ENCODE results near the gene TKTL1. TPM values are rescaled to one million over a fixed set of nuclear protein-coding genes. Genes with fewer than 3 reads are reported as not detected.
"Not testable (repeated sequence)": the region's sequence is repeated elsewhere in the genome, so short reads cannot be mapped to it uniquely, and the experiment has no call there.

TKTL1 gene
- total RNA-seq = under 1 TPM in 2 of 4 donors, not detected in 2; 0.07 to 0.98 TPM

DNA sequence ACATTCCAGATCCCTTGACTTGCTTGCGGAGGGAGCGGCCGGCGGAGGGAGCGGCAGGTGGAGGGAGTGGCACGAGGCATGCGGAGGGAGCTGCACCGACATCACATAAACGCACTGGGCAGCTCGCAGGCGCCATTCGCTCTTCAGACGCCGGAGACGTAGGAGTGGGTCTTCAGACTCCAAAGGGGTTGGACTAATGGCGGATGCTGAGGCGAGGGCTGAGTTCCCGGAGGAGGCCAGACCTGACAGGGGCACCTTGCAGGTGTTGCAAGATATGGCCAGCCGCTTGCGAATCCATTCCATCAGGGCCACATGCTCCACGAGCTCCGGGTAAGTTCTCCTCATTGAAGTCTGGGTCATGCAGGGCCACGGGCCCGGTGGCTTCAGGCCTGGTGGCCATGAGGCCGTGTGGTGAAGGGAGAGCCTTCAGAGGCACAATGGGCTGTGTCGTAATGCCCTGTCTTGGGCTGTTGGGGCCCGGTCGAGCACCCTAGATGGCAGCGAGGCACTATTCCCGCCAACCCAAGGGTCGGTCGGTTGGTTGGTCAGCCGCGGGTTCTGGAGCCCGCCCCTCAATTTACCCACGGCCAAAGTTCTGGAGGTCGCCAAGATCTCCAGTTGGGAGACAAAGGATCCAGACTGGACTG, at the start of gene TKTL1:
TKTL1 (plus strand) TSS at position 132 of the 647 bp plus-strand sequence; CDS start at position 197, 65 bp downstream.
- no peak within 1 kb of the TSS for H3K4me3 ChIP-seq
- H3K27ac ChIP-seq = no peak within 1 kb of the TSS
- DNase-seq = no peak
- no peaks in the 10 kb centered on the region for H3K9me3 ChIP-seq
- intact Hi-C loops (cut with DNase I; ENCODE audit: low total_unique reads) = no loop called here
- TF ChIP-seq, protein P1, sequence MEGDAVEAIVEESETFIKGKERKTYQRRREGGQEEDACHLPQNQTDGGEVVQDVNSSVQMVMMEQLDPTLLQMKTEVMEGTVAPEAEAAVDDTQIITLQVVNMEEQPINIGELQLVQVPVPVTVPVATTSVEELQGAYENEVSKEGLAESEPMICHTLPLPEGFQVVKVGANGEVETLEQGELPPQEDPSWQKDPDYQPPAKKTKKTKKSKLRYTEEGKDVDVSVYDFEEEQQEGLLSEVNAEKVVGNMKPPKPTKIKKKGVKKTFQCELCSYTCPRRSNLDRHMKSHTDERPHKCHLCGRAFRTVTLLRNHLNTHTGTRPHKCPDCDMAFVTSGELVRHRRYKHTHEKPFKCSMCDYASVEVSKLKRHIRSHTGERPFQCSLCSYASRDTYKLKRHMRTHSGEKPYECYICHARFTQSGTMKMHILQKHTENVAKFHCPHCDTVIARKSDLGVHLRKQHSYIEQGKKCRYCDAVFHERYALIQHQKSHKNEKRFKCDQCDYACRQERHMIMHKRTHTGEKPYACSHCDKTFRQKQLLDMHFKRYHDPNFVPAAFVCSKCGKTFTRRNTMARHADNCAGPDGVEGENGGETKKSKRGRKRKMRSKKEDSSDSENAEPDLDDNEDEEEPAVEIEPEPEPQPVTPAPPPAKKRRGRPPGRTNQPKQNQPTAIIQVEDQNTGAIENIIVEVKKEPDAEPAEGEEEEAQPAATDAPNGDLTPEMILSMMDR (IDR thresholded peaks at IDR 0.05) = no peak
- TF ChIP-seq POLR2A (IDR thresholded peaks at IDR 0.05) = no peak
- H3K27me3 ChIP-seq = no peaks in the 10 kb centered on the region
- H3K36me3 ChIP-seq = no peaks in the 10 kb centered on the region
- H3K4me1 ChIP-seq = no peaks in the 10 kb centered on the region

GRCh38 chrX:154247377-154248045, 48.1 kb upstream of the TKTL1 start:
- H3K9me3 ChIP-seq; DNase-seq; H3K36me3 ChIP-seq; H3K4me1 ChIP-seq; intact Hi-C loops (cut with DNase I; ENCODE audit: low total_unique reads); H3K4me3 ChIP-seq; H3K27ac ChIP-seq; H3K27me3 ChIP-seq: not testable (repeated sequence)

DNA sequence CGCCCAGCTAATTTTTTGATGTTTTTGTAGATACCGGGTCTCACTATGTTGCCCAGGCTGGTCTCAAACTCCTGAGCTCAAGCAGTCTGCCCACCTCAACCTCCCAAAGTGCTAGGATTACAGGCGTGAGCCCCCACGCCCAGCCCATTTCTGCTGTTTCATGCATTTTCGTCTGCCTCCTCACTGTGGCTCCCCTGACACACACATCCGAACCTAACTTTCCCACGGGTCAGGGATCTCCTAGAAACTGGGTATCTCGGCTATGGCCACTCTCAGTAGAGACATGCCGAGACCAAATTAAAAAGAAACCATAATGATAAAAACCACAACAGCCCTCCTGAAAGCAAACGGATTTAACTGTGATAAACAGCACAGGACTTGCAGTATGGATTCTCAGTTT, 47.5 kb upstream of the TKTL1 start:
- H3K9me3 ChIP-seq; DNase-seq; H3K27ac ChIP-seq; H3K4me1 ChIP-seq; intact Hi-C loops (cut with DNase I; ENCODE audit: low total_unique reads); H3K36me3 ChIP-seq; H3K27me3 ChIP-seq; H3K4me3 ChIP-seq: not testable (repeated sequence)

DNA sequence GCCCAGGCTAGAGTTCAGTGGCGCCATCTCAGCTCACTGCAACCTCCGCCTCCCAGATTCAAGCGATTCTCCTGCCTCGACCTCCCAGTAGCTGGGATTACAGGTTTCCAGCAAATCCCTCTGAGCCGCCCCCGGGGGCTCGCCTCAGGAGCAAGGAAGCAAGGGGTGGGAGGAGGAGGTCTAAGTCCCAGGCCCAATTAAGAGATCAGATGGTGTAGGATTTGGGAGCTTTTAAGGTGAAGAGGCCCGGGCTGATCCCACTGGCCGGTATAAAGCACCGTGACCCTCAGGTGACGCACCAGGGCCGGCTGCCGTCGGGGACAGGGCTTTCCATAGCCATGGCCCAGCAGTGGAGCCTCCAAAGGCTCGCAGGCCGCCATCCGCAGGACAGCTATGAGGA, 38.3 kb upstream of the TKTL1 start, which contains the start of gene OPN1MW3:
OPN1MW3 (plus strand) TSS at position 301 of the 400 bp plus-strand sequence; CDS start at position 339, 38 bp downstream.
- H3K27ac ChIP-seq = not testable (repeated sequence)

DNA sequence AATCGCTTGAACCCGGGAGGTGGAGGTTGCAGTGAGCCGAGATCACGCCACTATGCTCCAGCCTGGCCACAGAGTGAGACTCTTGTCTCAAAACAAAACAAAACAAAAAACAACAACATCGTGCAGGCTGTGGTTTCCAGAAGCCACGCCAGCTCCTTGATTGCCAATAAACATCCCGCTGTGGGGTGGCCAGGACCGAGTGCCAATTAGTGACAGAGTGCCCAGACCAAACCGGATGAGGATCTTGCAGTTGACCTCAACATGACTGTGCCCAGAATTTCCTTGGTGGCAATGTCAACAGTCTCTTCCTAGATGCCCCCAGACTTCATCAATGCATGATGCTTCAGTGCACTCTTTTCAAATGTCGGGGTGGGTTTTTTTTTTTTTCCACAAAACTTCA, 36.9 kb upstream of the TKTL1 start:
- H3K9me3 ChIP-seq; H3K27me3 ChIP-seq; H3K4me3 ChIP-seq; intact Hi-C loops (cut with DNase I; ENCODE audit: low total_unique reads); H3K4me1 ChIP-seq; DNase-seq; H3K27ac ChIP-seq; H3K36me3 ChIP-seq: not testable (repeated sequence)

More for the DNA sequence above, 38.3 kb upstream of the TKTL1 start, which contains the start of gene OPN1MW3:
- H3K36me3 ChIP-seq; intact Hi-C loops (cut with DNase I; ENCODE audit: low total_unique reads); H3K9me3 ChIP-seq; H3K4me1 ChIP-seq; H3K4me3 ChIP-seq; H3K27me3 ChIP-seq; DNase-seq: not testable (repeated sequence)

DNA sequence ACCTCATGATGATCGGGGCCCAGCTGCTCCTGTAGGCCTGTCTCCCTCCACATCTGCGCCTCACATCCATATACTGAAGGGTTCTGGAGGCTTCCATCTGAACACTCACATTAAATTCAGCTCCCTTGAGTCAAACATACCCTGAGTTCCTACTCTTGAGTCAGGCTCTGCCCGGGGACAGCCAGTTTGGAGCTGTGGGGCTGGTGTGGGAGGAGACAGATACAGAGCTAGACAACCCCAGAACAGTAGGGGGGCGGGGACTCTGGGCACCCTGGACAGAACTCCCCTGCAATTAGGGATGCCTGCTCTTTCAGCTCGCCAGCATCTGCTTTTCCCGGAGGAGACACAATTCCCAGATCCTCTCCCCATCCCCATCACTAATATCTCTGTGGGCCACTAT, 32.5 kb upstream of the TKTL1 start:
- DNase-seq; intact Hi-C loops (cut with DNase I; ENCODE audit: low total_unique reads); H3K4me1 ChIP-seq; H3K27me3 ChIP-seq; H3K27ac ChIP-seq; H3K4me3 ChIP-seq; H3K9me3 ChIP-seq; H3K36me3 ChIP-seq: not testable (repeated sequence)

DNA sequence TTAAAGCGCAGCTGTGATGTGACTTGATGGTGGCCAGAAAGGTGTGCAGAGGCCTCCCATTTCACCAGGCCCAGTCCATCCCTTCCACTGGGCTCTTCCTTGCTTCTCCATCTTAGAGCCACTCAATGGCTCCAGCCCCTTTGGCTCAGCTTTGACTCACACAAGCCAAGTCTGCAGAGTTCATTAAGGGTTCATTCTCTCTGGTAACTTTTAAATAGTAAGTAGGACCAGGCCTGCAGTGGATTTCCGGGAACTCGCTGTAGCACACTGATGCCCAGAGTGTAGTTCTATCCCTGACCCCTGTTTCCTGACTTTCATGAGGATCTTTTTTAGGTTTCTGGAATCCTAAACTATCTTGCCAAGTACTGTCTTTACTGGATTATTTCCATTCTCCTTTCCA, 26.4 kb upstream of the TKTL1 start:
- H3K4me3 ChIP-seq; intact Hi-C loops (cut with DNase I; ENCODE audit: low total_unique reads); H3K27me3 ChIP-seq; DNase-seq; H3K36me3 ChIP-seq; H3K9me3 ChIP-seq; H3K4me1 ChIP-seq; H3K27ac ChIP-seq: not testable (repeated sequence)

GRCh38 chrX:154284489-154285338, 10.9 kb upstream of the TKTL1 start:
- H3K27ac ChIP-seq; H3K4me3 ChIP-seq; H3K27me3 ChIP-seq; intact Hi-C loops (cut with DNase I; ENCODE audit: low total_unique reads); H3K9me3 ChIP-seq; DNase-seq; H3K4me1 ChIP-seq; H3K36me3 ChIP-seq: not testable (repeated sequence)

- intact Hi-C loops (cut with DNase I; ENCODE audit: low total_unique reads); H3K9me3 ChIP-seq; H3K4me1 ChIP-seq; H3K27me3 ChIP-seq; H3K4me3 ChIP-seq; H3K27ac ChIP-seq; H3K36me3 ChIP-seq; DNase-seq: not testable (repeated sequence)
Measured at GRCh38 chrX:154286406-154286805, 9.2 kb upstream of the TKTL1 start.

All from uterus (tissue), 4 donors.